Measurements from ENCODE around the gene LBHD2.

Gene LBHD2

DNA sequence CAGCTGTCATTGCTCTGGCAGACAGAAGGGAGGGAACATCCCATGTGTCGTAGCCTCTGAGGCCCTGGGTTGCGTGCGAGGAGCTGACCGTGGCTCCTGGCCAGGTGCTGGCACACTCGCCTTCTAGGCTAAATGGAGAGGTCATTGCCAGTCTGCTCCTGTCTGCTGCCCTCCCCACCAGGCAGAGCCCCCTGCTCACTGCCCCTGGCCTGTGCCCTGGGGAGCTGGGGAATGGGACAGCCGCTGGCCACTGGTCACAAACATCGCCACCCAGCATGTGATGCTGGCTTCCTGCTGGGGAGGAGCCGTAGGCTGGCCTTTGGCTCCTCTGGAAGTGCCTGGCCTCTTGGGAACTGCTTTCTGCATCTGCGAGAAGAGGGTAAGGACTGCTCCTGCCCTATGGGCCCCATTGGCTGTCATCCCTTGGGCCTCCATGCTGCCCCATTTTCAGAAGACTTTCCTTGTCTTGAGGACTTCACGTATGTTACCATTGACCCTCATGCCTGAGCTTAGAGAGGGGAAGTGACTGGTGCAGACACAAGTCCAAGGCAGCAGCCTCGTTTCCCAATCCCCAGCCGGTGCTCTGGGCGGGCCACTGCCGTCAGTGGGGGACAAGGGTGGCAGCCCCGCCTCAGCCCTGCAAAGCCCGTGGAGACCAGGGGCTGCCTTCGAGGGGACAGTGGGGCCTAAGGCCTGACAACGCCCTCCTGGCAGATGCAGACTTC, 37.3 kb downstream of the LBHD2 start:
- no peak for DNase-seq (ENCODE audit: low spot score)

DNA sequence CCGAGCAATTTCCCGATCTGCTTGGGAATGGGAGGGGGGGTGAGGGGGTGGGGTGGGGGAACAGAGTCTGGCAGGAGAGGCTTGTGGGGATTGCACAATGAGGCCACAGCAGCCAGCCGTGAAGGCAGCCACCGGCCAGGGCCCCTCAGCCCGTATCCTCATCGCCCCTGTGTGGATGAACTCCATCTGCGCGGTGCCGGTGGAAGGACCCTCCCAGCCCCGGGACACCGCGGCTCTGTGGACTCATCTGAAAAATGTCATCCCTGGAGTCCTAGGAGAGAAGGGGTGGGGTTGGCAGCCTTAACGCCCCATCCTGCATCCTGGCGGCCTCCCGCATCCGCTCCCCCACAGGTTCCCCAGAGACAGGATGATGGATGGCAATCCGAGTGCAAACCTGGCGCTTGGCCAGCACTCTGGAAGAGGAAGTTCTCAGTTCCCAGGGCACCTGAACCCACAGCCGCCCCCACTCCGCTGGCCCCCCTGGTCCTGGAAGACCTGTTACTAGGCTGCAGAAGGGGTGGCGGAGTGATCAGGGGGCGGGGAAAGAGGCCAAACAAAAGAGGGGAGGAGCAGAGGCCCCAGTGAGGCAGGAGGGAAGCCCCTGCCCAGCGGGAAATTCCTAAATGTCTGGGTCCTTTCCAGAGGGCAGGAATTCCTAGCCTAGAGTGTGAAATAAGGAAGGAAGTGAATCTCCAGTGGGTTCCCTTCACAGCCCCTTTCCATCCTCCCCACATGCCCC, 38.0 kb downstream of the LBHD2 start:
- DNase-seq (ENCODE audit: low spot score) = no peak

DNA sequence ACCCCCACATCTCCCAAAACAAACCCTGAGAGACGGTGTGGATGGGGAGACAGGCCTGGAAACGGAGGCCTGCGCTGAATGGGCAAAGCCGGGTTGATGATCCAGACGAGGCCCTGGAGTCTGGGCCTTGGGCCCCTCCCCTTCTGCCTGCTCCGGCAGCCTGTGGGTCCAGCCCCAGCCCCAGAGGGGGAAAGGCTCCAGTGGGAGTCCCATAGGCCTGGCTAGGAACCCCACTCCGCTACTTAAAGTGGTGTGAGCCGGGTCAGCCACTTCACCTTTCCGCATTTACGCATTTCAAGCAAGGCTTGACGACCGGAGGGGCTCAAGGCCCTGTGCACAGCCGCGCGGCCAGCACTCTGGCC, 38.6 kb downstream of the LBHD2 start:
- DNase-seq (ENCODE audit: low spot score) = no peak

DNA sequence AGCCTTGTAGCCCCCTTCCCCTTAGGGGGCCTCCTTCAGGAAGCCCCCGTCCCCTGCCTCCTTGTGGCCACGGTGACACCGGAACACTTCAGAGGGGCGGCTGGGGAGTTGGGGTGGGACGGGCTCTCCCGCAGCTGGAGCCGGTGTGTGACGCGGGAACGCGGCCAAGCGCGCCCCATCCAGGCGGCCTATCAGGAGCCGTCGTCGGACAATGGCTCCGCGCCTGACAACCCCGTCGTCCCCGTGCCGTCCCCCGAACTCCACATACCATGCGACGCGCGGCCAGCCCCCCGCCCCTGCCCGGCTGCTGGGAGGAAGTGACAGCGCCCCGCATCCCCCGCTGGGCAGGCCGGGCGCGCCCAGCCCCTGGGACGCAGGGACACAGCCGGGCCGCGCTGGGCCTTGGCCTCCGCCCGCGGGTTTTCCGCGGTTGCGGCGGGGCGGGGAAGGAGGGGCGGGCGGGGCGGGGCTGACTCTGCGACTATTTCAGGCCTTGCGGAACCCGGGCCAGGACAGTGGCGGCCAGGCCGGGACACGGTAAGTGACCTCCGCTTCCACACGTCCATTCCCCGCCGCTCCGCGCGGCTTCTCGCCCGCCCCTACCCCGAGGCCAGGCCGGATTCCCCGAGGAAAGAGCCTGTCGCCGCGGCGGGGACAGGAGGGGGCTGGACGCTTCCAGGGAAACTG, 39.1 kb downstream of the LBHD2 start, which contains the start of gene TNFAIP2:
TSS of gene TNFAIP2 (plus strand) at position 515 of the 687 bp plus-strand sequence. CDS start 2,997 bp downstream, outside the sequence.
- no peak for DNase-seq (ENCODE audit: low spot score)

- no peak for DNase-seq (ENCODE audit: low spot score)
Measured at GRCh38 chr14:103123634-103124500, 39.9 kb downstream of the LBHD2 start.

GRCh38 chr14:103124501-103125001, 40.5 kb downstream of the LBHD2 start:
- no peak for DNase-seq (ENCODE audit: low spot score)

DNA sequence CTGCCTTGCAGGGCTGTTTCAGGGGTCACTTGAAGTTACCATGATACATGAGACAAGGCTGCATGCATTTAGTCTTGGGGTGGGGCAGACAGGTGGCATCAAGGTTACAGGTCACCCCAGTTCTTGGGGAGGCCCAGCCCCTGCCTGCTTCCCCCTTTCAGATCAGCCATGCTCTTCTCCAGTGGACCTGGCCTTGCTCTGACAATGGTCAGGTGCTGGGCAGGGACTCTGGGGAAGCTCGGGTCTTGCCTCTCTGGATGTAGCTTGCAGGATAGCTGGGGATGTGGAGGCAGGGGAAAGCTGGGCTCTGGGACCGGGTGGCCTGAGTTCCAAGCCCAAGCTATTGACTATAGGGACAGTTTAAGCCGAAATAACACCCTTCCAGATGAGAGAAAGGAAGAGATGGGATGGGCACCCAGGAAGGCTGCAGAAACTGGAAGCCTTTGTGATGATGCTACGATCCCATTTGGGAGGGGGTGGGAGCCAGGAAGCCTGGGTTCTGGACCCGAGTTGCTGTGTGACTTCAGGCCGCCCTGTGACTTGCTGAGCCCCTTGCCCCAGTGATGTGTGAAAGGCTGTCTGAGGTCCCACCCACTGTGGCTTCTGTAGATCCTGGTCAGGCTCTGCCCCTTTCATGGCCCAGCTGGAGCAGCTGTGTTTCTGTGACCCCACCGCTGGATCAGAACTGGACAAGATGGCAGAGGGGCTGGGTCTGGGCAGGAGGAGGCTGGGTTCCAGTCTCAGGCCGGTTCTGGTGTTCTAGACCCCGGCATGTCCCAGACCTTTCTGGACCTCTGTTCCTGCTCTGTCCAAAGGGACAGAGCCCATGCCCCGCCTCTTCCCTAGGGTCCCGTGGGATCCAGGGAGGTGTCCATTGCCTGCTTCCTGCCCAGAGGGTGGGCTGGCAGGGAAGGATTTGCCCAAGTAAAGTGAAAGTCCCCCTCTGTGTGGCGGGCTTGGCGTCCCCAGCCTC, 41.4 kb downstream of the LBHD2 start:
- DNase-seq (ENCODE audit: low spot score) = no peak

GRCh38 chr14:103126088-103126872, 42.3 kb downstream of the LBHD2 start:
- DNase-seq (ENCODE audit: low spot score) = no peak

- DNase-seq (ENCODE audit: low spot score) = no peak
Measured at GRCh38 chr14:103126873-103127304, 42.9 kb downstream of the LBHD2 start.

DNA sequence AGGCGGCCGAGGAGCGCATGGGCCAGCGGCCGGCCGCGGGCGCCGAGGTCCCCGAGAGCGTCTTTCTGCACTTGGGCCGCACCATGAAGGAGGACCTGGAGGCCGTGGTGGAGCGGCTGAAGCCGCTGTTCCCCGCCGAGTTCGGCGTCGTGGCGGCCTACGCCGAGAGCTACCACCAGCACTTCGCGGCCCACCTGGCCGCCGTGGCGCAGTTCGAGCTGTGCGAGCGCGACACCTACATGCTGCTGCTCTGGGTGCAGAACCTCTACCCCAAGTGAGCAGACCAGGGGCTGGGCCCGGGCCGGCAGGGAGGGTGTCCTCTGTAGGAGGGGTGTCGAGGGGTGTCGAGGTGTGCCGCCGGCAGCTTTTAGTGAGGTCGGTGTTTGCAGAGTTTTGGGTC, 43.3 kb downstream of the LBHD2 start:
- no peak for DNase-seq (ENCODE audit: low spot score)

GRCh38 chr14:103127861-103128598, 44.0 kb downstream of the LBHD2 start:
- DNase-seq (ENCODE audit: low spot score) = no peak

GRCh38 chr14:103128631-103129300, 44.8 kb downstream of the LBHD2 start:
- no peak for DNase-seq (ENCODE audit: low spot score)

DNA sequence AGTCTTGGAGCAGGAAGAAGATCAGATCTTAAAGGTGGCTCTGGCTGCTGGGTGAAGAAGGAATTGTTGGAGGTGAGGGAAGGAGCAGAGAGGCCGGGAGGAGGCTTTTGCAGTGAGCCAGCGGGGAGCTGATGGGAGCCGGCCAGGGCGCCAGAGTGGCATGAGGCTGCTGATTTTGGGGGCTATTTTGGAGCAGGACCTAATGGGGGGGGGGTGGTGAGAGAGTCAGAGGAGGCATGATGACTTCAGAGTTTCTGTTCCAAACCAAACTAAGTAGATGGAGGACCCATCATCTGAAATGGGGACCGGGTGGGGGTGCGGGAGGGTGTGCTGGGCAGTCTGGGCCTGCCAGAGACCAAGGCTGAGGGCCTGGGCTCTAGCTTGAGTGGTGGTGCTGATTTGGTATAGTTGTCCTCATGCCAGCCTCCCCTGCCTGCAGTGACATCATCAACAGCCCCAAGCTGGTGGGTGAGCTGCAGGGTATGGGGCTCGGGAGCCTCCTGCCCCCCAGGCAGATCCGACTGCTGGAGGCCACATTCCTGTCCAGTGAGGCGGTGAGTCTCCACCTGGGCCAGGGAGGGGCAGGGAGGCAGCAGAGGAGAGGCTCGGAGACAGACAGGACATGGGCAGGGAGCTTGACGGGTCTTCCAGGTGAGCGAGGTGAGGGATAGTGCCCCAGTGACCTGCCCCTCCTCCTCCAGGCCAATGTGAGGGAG, 45.4 kb downstream of the LBHD2 start:
- DNase-seq (ENCODE audit: low spot score) = no peak

DNA sequence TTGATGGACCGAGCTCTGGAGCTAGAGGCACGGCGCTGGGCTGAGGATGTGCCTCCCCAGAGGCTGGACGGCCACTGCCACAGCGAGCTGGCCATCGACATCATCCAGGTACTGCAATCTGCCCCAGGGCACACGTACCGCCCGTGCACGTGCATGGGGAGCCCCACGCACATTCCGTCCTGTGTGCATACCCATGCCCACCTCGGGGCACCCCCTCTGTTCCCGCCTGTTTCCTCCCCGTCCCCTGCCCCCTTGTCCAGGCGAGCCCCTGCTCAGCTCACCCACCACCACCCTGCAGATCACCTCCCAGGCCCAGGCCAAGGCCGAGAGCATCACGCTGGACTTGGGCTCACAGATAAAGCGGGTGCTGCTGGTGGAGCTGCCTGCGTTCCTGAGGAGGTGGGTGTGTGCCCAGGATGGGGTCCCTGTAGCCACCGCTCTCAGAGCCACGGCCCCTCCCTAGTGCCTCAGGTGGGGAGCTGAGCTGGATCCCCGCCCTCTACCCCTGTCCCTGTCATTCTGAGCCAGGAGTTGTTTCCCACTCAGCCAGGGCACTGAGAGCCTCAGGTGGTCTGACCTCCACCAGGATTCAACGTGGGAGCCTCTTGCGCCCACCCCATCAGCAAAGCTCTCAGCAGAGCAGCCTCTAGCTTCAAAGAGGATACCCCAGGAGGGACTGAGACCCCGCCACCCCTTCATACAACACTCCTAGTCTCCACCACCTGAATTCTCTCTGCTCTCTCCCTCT, 46.2 kb downstream of the LBHD2 start:
- no peak for DNase-seq (ENCODE audit: low spot score)

- no peak for DNase-seq (ENCODE audit: low spot score)
Measured at GRCh38 chr14:103130965-103131364, 47.0 kb downstream of the LBHD2 start.

DNA sequence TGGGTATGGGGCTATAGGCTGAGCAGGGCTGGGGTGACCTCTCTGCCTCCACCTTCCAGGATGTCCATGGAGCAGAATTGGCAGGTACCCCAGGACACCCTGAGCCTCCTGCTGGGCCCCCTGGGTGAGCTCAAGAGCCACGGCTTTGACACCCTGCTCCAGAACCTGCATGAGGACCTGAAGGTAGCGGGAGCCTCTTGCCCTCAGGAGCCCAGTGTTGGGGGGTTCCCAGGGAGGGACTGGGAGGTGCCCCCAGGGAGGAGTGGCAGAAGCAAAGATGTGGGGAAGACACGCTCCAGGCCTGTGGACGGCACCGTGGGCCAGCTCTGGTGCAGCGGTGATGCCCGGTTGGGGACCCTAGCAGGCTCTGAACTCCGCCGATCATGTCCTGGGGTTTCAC, 47.6 kb downstream of the LBHD2 start:
- no peak for DNase-seq (ENCODE audit: low spot score)
